OCI-LY7 (cell line): ENCODE measurements around the gene CD6. TPM values are rescaled to one million over a fixed set of nuclear protein-coding genes. Genes with fewer than 3 reads are reported as not detected.

Experiments
- BruUV-seq: library from RNA; stranded (reverse); fragments of 400-500 nt; replicated peaks from 2 replicates; lab custom pipeline; 2021; lab: Mats Ljungman, UMichigan
- CTCF ChIA-PET: fragments of 300-600 bp; sonication (Branson Sonifier 250); formaldehyde crosslinking; loops from one replicate; lab custom pipeline; 2022; ENCODE audit warnings: antibody characterized with exemption; ENCODE audit not compliant: unreplicated experiment; lab: Charles Lee
- POLR2A ChIA-PET: fragments of 300-600 bp; sonication (Branson Sonifier 250); formaldehyde crosslinking; loops from one replicate; lab custom pipeline; 2022; ENCODE audit warnings: antibody characterized with exemption; lab: Charles Lee
- DNase-seq: peaks from one replicate; pipeline ENCODE4 v3.0.0-alpha.2; 2015; ENCODE audit warnings: low spot score
- H2AFZ ChIP-seq: fragments of 200-600 bp; sonication (generic), shearing (Covaris generic); 2 replicates; pipeline ENCODE4 v1.6.1; 2014; ENCODE audit warnings: mild to moderate bottlenecking, antibody characterized with exemption, low read length, moderate library complexity
- H3K27ac ChIP-seq: fragments of 200-600 bp; sonication (generic); 2 replicates; pipeline ENCODE4 v1.5.1; 2014; ENCODE audit warnings: mixed run types, low read depth, mild to moderate bottlenecking, moderate library complexity, low read length, inconsistent platforms; ENCODE audit not compliant: poor library complexity, severe bottlenecking
- H3K36me3 ChIP-seq: fragments of 200-600 bp; sonication (generic); 2 replicates; pipeline ENCODE4 v1.6.1; 2014; ENCODE audit warnings: mild to moderate bottlenecking, antibody characterized with exemption, low read length, moderate library complexity, mixed read lengths; ENCODE audit not compliant: insufficient read depth
- H3K4me1 ChIP-seq: fragments of 200-600 bp; sonication (generic); 2 replicates; pipeline ENCODE4 v1.5.1; 2014; ENCODE audit warnings: mild to moderate bottlenecking, low read length; ENCODE audit not compliant: insufficient read depth, poor library complexity, severe bottlenecking
- H3K4me2 ChIP-seq: fragments of 200-600 bp; sonication (generic); 2 replicates; pipeline ENCODE4 v1.6.1; 2014; ENCODE audit warnings: mild to moderate bottlenecking, low read length
- H3K4me3 ChIP-seq: fragments of 200-600 bp; sonication (generic); 2 replicates; pipeline ENCODE4 v1.5.1; 2014; ENCODE audit warnings: mild to moderate bottlenecking, low read depth, low read length; ENCODE audit not compliant: poor library complexity, severe bottlenecking
- H3K79me2 ChIP-seq: fragments of 200-600 bp; sonication (generic); 2 replicates; pipeline ENCODE4 v1.6.1; 2016; ENCODE audit warnings: low read depth, mild to moderate bottlenecking, low read length, moderate library complexity, mixed read lengths; ENCODE audit not compliant: insufficient read depth
- H3K9me2 ChIP-seq: fragments of 200-600 bp; sonication (generic); 2 replicates; pipeline ENCODE4 v1.6.1; 2016; ENCODE audit warnings: mild to moderate bottlenecking, low read length, mixed read lengths; ENCODE audit not compliant: insufficient read depth
- H3K9me3 ChIP-seq: fragments of 200-600 bp; sonication (generic); 2 replicates; pipeline ENCODE4 v1.6.1; 2014; ENCODE audit warnings: mild to moderate bottlenecking, mixed run types, low read length, mixed read lengths
- H4K20me1 ChIP-seq: fragments of 200-600 bp; sonication (generic); 2 replicates; pipeline ENCODE4 v1.6.1; 2014; ENCODE audit warnings: mild to moderate bottlenecking, antibody characterized with exemption, low read length, moderate library complexity, mixed read lengths; ENCODE audit not compliant: insufficient read depth
- EZH2phosphoT487 ChIP-seq: fragments of 200-600 bp; sonication (generic); IDR thresholded peaks from 2 replicates; pipeline ENCODE4 v1.6.1; 2018; ENCODE audit warnings: low read depth, borderline replicate concordance, mild to moderate bottlenecking, mixed run types, antibody characterized with exemption, low read length, moderate library complexity, mixed read lengths
- intact Hi-C: fragments of 100-400 bp; cut with micrococcal nuclease; formaldehyde crosslinking; loops from one replicate; pipeline ENCODE4 v1.10.0; 2022; ENCODE audit not compliant: unreplicated experiment
- total RNA-seq, 2 experiments: library from RNA; depleted of rRNA in 1 of 2; stranded (reverse); fragments of >200 nt in 1 of 2; shearing (Covaris generic) in 1 of 2; gene quantifications; 2 replicates each; pipeline ENCODE4 v1.2.3, GENCODE V29; 2014 to 2022
- TF ChIP-seq, protein P1 (sequence below): fragments of 200-600 bp; sonication (generic); conservative IDR thresholded peaks from 2 replicates; pipeline ENCODE4 v1.5.1; 2014; ENCODE audit warnings: mild to moderate bottlenecking, antibody characterized with exemption, low read length, moderate library complexity, mixed read lengths

CD6 gene
- total RNA-seq, 2 experiments from 2014 or later = not detected

DNA sequence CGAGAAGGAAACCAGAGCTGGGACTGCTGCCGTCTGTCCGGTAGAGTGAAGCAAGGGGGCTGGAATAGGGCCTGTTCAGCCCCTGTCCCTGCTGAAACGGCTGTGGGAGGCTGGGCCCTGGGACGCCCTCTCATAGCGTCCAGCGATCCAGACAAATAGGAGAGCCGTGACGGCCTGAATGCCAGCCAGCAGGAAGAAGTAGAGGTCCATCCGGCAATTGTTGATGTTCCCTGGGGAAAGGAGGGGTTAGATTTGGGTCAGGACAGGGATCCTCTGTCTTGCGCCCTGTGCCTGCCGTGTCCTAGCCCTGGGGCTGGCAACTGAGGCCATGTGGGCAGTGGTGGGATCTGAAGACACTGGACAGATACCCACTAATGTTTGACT lies 34.3 kb upstream of the CD6 start:
- Histone ChIP-seq H4K20me1 (no peaks in the 10 kb centered on the region), H3K4me3 (no peak overlapping the region), H3K9me3 (no peaks in the 10 kb centered on the region), H3K79me2 (no peaks in the 10 kb centered on the region), H3K4me2 (no peak overlapping the region), H3K9me2 (no peaks in the 10 kb centered on the region), H2AFZ (no peak overlapping the region), H3K36me3 (peaks cover 15% of the 10 kb centered on the region; the same call in 1 of the 2 replicates), H3K27ac (no peak overlapping the region), H3K4me1 (peaks cover 31% of the 10 kb centered on the region)
- BruUV-seq = no TSS peak
- TF ChIP-seq EZH2phosphoT487 = no peak
- TF ChIP-seq, protein P1, sequence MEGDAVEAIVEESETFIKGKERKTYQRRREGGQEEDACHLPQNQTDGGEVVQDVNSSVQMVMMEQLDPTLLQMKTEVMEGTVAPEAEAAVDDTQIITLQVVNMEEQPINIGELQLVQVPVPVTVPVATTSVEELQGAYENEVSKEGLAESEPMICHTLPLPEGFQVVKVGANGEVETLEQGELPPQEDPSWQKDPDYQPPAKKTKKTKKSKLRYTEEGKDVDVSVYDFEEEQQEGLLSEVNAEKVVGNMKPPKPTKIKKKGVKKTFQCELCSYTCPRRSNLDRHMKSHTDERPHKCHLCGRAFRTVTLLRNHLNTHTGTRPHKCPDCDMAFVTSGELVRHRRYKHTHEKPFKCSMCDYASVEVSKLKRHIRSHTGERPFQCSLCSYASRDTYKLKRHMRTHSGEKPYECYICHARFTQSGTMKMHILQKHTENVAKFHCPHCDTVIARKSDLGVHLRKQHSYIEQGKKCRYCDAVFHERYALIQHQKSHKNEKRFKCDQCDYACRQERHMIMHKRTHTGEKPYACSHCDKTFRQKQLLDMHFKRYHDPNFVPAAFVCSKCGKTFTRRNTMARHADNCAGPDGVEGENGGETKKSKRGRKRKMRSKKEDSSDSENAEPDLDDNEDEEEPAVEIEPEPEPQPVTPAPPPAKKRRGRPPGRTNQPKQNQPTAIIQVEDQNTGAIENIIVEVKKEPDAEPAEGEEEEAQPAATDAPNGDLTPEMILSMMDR = no peak
- POLR2A ChIA-PET = no interaction called here
- CTCF ChIA-PET = no interaction called here
- no peak for DNase-seq
- intact Hi-C loops = no loop called here

DNA sequence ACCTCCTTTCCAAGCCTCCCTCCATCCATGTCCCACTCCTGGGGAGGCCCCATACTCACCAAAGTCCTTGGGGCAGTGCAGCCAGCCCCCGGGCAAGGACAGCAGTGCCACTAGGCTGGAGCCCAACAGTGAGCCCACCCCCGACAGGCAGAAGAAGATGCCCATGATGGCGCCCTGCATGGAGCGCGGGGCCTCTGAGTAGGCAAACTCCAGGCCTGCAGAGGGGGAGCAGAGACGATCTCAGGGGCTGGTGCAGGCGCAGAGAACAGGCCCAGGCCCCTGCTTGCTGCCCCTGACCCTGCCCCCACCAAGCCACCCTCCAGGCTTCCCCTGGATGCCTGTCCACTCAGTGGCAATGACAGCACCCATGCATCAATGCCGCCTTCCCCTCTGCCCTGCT lies 33.7 kb upstream of the CD6 start:
- no TSS peak for BruUV-seq

DNA sequence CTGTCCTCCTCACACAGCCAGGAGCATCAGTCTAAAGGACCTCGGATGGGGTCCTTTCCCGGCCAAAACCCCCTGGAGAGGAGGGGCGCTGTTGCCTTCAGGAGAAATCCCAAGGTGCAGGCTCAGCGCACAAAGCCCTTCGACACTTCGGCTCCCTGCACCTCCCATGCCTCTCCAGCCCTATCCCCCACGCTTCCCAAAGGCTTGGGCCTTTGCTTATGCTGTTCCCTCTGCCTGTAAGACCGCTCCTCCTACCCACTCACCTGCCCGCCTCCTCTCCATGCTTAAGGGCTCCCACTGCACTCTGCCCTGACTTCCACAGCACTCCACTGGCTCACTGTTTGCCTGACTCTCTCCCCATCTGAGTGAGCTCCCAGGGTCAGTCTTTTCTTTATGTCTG lies 33.0 kb upstream of the CD6 start:
- H4K20me1 ChIP-seq = no peaks in the 10 kb centered on the region
- no peaks in the 10 kb centered on the region for H3K79me2 ChIP-seq
- no peaks in the 10 kb centered on the region for H3K9me2 ChIP-seq
- no TSS peak for BruUV-seq
- ChIA-PET CTCF (no interaction called here), POLR2A (no interaction called here)
- no peak overlapping the region for H3K4me2 ChIP-seq
- H3K27ac ChIP-seq = no peak overlapping the region
- H3K4me3 ChIP-seq = no peak overlapping the region
- H2AFZ ChIP-seq = no peak overlapping the region
- DNase-seq = no peak
- TF ChIP-seq EZH2phosphoT487 = no peak
- TF ChIP-seq, protein P1 = no peak
- no peaks in the 10 kb centered on the region for H3K9me3 ChIP-seq
- peaks cover 20% of the 10 kb centered on the region; the same call in 1 of the 2 replicates for H3K36me3 ChIP-seq
- H3K4me1 ChIP-seq = peaks cover 24% of the 10 kb centered on the region
- intact Hi-C loops = no loop called here

More for the DNA sequence above, 33.7 kb upstream of the CD6 start:
- no peaks in the 10 kb centered on the region for H3K9me3 ChIP-seq
- H3K79me2 ChIP-seq = no peaks in the 10 kb centered on the region
- no peak for TF ChIP-seq EZH2phosphoT487
- TF ChIP-seq, protein P1 = no peak
- no peak overlapping the region for H3K4me2 ChIP-seq
- H2AFZ ChIP-seq = no peak overlapping the region
- peaks cover 31% of the 10 kb centered on the region for H3K4me1 ChIP-seq
- ChIA-PET POLR2A (no interaction called here), CTCF (no interaction called here)
- peaks cover 16% of the 10 kb centered on the region; the same call in 1 of the 2 replicates for H3K36me3 ChIP-seq
- DNase-seq = no peak
- H4K20me1 ChIP-seq = no peaks in the 10 kb centered on the region
- H3K4me3 ChIP-seq = no peak overlapping the region
- H3K9me2 ChIP-seq = no peaks in the 10 kb centered on the region
- H3K27ac ChIP-seq = no peak overlapping the region
- intact Hi-C loops = no loop called here
